Measurements from ENCODE around the gene ELANE. TPM values are rescaled to one million over a fixed set of nuclear protein-coding genes. Genes with fewer than 3 reads are reported as not detected.

The ELANE gene
- total RNA-seq, 4 donors from 2014 or later = 2.4 to 2.8 TPM; not detected in 2

DNA sequence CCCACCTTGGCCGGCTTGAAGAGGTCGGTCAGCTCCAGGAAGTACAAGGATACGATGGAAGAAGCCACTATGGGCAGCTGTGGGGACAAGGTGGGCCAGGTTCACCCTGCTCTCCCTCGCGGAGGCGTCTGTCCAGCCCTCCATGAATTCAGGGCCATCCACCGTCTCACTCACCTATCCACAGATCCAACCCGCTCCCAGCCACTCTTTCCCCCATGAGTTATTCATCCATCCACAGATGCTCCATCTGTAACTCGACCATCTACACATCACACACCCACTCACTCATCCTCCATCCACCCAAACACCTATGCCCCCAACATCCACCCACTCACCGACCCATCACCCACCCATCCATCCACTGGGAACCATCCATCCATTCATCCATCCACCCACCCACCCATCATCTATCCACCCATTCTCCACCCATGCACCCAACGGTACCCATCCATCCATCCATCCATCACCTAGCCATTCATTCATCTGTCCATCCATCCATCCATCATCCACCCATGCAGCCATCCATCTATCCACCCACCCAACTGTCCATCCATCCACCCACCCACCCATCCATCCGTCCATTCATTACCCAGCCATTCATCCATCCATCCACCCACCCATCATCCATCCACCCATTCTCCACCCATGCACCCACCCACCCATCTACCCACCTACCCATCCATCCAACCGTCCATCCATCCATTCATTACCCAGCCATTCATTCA is 36.2 kb upstream of the ELANE start:
- no peak for TF ChIP-seq CTCF (IDR thresholded peaks at IDR 0.05; ENCODE audit: low read depth)

DNA sequence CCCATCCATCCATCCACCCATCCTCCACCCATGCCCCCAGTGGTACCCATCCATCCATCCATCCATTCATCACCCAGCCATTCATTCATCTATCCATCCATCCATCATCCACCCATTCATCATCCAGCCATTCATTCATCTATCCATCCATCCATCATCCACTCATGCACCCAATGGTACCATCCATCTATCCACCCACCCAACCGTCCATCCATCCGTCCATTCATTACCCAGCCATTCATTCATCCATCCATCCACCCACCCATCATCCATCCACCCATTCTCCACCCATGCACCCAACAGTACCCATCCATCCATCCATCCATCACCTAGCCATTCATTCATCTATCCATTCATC is 35.6 kb upstream of the ELANE start:
- no peak for TF ChIP-seq CTCF (IDR thresholded peaks at IDR 0.05; ENCODE audit: low read depth)

- no peak for TF ChIP-seq CTCF (IDR thresholded peaks at IDR 0.05; ENCODE audit: low read depth)
Observed at GRCh38 chr19:821231-821824, 30.8 kb upstream of the ELANE start.

- TF ChIP-seq CTCF (IDR thresholded peaks at IDR 0.05; ENCODE audit: low read depth) = no peak
Observed at GRCh38 chr19:821825-822503, 30.1 kb upstream of the ELANE start, which contains the start of gene PLPPR3. TSS of gene PLPPR3 (minus strand) at chr19:821955. CDS start at chr19:821559, 396 bp downstream.

GRCh38 chr19:823565-824121 is 28.5 kb upstream of the ELANE start:
- TF ChIP-seq CTCF (IDR thresholded peaks at IDR 0.05; ENCODE audit: low read depth) = no peak

GRCh38 chr19:824885-825284 is 27.2 kb upstream of the ELANE start:
- no peak for TF ChIP-seq CTCF (IDR thresholded peaks at IDR 0.05; ENCODE audit: low read depth)
